NCI-H2029 (cell line): Measurements from ENCODE around the gene RECQL.
"Not testable (repeated sequence)": the region's sequence is repeated elsewhere in the genome, so short reads cannot be mapped to it uniquely, and the experiment has no call there.

ENCODE experiments used
- DNase-seq: peaks from one replicate; lab custom pipeline; 2025; lab: John Stamatoyannopoulos, UW

RECQL gene

DNA sequence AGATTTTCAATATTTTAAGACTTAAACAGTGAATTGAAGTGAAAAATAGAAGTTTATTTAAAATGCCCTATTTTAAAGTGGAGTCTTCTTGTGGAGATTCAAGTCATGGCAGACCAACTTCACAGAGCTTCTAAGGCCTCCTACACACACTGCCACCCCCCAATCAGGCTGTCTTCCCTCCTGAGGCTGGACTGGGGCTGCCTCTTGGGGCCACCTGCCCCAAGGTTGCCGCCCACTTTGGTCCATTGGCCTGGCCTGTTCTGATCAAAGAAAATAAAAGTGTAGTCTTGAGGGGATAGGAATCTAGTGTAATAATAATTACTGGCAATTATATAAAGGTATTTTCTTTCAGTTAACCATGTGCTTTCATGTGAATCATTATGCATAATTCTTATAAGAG is 1.4 kb upstream of the RECQL start:
- DNase-seq: no peak

- DNase-seq: no peak
Observed at GRCh38 chr12:21502164-21502496, 695 bp upstream of the RECQL start.

- DNase-seq: no peak
Observed at GRCh38 chr12:21500786-21501257, 613 bp downstream of the RECQL start.

GRCh38 chr12:21499765-21500164 is 1.7 kb downstream of the RECQL start:
- no peak for DNase-seq

- DNase-seq: no peak
Observed at GRCh38 chr12:21485998-21486397, 15.4 kb downstream of the RECQL start.

DNA sequence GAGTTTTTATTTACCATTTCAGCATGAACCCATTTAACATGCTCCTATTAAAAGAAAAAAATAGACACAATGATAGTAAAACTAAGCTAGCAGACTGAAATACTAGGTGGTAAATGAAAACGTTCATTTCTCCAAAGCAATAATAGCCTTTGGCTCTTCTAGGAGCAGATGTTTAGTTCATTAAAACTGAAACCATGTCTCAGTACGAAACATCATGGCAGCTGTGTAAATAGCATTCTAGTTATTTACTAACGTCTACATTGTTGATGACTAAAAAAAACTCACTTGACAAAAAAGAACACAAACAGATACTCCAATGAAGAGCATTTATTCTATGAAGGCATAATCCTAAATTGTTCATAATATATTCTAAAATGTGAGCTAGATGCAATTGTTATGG is 17.9 kb downstream of the RECQL start:
- peak; percentile 84 for DNase-seq

DNA sequence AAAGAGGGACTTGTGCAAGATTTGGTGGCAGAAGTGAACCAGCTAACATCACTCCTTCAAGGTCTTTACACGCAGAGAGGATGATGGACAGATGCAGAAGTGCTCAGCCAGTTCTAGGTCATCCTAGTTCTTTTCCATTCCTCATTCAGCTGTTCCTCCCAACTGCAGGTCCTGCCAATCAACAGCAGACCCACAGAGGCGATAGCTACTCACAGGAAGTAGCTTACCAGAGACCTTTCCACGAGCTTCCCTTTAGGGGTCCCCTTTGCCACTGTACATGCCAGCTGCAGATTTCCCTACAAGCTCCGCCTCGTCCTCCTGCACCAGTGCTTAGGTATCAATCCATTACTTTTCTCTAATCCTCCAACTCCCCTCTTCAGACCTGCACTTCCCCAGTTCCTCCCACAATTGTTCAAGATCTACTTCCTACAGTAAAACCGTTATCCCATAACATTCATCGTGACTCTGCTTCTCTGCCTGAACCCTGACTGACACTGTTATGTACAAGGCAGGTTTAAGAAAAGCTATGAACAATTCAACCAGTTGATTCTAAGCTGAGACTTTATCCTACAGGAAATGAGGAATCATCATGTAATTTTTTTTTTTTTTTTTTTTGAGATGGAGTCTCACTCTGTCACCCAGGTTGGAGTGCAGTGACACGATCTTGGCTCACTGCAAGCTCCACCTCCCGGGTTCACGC is 22.5 kb downstream of the RECQL start:
- DNase-seq: no peak

GRCh38 chr12:21476949-21477348 is 24.5 kb downstream of the RECQL start:
- no peak for DNase-seq

DNA sequence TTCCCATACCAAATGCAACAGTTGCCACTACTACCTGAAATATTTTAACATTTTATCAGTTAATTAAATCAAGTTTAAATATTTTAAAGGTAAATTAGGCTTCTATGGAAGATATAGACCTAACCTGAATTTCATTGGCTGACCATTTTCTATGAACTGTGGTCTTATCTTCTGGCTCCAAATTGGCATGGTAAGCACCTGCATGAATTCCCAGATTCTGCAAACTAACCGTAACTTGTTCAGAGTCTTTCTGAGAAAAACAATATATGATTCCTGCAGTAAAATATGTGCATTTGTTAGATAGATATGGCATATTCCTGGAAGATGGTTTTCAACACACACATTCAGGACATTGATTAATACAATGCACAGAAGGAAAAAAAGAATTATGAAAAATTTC is 25.9 kb downstream of the RECQL start:
- no peak for DNase-seq

DNA sequence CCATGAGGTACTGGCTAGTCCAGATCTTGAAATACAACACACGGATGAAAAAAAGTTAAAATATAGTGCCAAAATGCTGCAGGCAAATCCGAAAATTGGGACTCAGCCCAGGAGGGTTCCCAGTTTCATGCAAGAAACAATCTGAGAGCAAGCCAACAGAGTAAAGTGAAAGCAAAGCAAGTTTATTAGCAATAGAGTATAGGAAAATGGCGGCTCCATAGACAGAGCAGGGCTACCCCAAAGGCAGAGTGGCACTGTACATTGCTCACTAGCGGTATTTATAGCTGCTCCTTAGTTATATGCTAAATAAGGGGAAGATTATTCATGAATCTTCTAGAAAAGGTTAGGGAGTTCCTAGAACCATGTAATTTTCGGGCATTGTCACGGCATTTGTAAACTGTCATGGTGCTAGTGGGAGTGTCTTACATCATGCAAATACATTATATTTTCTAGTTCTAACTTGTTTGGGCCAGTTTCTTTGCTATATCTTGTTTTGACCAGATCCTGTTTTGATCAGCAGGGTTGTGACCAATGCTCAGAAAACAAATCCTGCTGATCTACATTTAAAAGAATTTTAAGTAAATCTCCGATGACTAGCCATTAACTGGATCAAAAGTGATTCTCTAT is 29.1 kb downstream of the RECQL start:
- no peak for DNase-seq

- no peak for DNase-seq
Observed at GRCh38 chr12:21471294-21471693, 30.1 kb downstream of the RECQL start.

DNA sequence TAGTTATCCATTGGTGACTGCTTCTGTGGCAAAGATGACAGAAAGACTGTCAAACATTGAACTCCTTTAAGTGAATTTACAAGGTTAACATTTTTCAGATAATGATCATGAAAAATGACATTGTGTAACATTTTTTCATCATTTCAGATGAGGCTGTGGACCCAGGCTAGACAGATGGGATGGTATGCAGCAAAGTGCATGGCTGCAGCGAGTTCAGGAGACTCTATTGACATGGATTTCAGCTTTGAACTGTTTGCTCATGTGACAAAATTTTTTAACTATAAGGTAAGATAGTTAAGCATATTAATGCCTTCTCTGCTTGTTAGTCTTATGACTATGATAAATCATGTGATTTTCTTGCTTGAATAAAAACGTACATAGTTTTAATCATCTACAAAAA is 34.1 kb downstream of the RECQL start:
- DNase-seq: not testable (repeated sequence)

- DNase-seq: no peak
Observed at GRCh38 chr12:21459474-21459873, 42.0 kb downstream of the RECQL start.

DNA sequence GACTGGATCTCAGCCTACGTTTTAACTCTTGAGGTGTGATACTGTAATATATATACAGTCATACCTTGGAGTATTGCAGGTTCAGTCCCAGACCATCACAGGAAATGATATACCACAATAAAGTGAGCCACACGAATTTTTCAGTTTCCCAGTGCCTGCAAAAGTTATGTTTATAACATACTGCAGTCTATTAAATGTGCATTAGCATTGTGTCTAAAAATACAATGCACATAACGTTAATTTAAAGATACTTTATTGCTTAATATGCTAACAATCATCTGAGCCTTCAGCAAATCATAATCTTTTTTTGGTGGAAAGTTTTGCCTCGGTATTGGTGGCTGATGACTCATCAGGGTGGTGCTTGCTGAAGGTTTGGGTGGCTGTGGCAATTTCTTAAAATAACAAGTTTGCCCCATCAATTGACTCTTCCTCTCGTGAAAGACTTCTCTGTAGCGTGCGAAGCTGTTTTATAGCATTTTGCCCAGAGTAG is 45.1 kb downstream of the RECQL start:
- no peak for DNase-seq

DNA sequence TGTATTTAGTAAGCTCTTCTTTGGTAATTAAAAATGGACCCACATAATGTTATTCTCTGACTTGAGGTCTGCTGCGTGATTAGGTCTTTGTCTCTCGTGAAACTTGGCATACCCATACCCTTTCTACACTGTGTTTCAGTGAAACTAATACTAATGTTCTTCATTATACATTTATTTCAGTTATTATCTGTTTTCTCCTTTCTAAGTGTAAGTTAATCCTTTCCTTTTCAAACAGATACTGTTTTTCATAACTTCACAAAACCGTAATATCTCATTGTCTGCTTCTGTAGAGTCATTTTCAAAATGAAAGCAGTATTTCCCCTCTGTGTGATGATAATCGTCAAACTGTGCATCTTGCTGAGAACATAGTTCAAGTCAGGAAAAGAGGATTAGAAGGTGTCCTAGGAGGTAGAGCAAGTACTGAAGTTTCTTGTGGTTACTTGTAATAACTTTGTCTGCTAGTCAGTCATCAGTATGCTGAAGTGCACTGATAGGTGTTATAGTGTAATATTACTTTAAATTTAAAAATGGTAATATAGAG is 48.1 kb downstream of the RECQL start:
- no peak for DNase-seq

GRCh38 chr12:21451529-21451928 is 49.9 kb downstream of the RECQL start:
- no peak for DNase-seq

DNA sequence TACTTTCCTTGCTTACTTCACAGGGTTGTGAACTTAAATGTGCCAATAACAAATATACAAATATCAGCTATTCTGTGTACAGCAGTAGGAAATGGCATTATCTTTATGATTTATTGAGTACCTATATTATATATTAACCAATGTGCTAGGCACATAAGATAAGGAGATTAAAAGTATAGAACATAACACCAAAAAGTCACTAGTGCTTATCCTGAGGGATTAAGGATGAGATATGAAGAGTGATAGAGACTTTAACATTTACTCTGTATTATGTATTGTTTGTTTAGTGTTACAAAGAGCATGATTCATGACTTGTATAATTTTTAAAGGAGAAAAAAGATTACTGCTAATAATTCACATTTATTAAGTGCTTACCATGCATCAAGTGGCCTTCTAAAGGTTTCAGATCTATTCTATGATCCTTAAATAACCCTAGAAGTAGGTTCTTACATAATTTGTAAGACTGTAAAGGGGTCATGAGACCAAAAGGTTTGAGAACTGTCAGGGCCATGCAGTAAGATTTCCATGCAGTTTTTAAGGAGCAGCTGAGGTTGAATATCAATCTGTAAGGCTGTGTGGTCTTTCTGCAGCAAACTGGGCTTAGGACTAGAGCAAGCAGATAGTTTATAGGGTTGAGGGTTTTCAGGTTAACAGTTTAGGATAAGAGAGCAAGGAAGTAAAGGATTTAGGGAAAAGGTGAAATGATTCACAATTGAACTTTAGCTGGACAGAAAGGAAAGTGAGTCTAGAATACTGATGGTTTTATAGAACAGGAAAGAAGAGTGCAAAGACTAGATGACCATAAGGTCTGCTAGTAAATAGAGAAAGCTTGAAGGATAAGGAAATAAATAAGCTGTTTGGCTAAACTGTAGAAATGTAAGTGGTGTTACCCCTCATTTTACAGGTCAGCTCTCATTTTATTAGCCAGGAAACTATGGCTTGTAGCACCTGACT is 57.0 kb downstream of the RECQL start:
- no peak for DNase-seq

GRCh38 chr12:21439347-21439746 is 62.1 kb downstream of the RECQL start:
- no peak for DNase-seq

- DNase-seq: no peak
Observed at GRCh38 chr12:21438643-21439042, 62.8 kb downstream of the RECQL start.

GRCh38 chr12:21434699-21435098 is 66.7 kb downstream of the RECQL start:
- DNase-seq: no peak

- DNase-seq: no peak
Observed at GRCh38 chr12:21433525-21433924, 67.9 kb downstream of the RECQL start.

- no peak for DNase-seq
Observed at GRCh38 chr12:21429994-21430393, 71.4 kb downstream of the RECQL start.
